Measurements from ENCODE around the gene ZAP70. TPM values are rescaled to one million over a fixed set of nuclear protein-coding genes. Genes with fewer than 3 reads are reported as not detected.

The ZAP70 gene
- total RNA-seq, 2 experiments from 2014 or later, result 218 TPM

DNA sequence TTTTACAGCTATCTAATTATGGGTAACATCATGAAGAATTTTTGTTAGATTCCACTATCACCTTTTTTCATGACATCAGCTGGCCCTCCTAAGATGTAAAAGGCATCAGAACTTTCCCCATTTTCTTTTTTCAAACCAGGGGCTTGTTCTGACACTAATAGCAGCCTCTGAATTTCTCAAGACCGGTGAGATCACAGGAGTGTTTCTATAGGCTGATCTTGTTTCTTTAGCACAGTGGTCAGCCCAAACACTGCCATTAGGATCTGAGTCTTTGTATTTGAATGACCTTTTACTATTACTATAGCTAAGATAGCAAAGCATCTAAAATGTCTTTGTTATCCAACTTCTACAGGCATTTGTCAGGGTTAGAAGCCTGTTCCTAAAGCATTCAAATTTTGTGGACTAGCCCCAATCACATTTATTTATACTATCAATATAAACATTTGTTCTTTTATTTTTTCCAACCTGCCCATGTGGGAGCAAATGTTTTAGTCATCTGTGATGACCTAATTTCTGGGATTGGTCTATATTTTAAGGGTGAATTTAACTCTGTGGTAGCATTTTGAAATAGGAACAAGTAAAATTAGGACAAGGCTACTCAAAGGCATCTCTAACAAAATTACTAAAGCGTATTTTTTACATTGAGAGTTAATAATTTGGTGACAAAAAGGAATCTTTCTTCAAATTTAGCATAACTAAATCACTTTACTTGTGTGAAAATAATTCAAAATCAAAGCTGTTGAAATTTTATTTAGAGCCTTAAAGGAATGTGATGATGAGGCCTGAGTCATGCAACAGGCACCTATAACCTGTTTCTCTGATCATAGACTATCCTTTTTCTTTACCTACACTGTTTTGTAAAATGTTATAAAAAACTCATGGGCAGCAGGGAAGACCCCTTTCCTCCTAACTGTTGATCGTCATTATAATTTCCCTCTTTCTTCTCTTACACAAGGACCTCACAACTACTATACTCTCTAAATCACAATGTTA, 39.3 kb downstream of the ZAP70 start:
- ChIA-PET CTCF (interaction anchor here (1.1 to 5.0 kb wide), 8 partner anchors 9 to 162 kb away, joined by 3 to 37 read pairs (median 5); no protein-coding TSS in a partner anchor), POLR2A (interaction anchor here (0.9 to 1.0 kb wide), 2 partner anchors 9 to 13 kb away, joined by 3 read pairs; no protein-coding TSS in a partner anchor)
- Mint-ChIP-seq H3K4me1 (ENCODE audit: low read depth) (peaks cover 10% of the 10 kb centered on the region), H3K36me3 (ENCODE audit: low read depth) (peaks cover 7% of the 10 kb centered on the region), H3K27me3 (no peaks in the 10 kb centered on the region), H3K9me3 (no peaks in the 10 kb centered on the region), H3K27ac (no peak overlapping the region), H3K4me3 (no peak overlapping the region)
- DNase-seq (no peak), ATAC-seq (no peak)
- TF ChIP-seq, protein P1, sequence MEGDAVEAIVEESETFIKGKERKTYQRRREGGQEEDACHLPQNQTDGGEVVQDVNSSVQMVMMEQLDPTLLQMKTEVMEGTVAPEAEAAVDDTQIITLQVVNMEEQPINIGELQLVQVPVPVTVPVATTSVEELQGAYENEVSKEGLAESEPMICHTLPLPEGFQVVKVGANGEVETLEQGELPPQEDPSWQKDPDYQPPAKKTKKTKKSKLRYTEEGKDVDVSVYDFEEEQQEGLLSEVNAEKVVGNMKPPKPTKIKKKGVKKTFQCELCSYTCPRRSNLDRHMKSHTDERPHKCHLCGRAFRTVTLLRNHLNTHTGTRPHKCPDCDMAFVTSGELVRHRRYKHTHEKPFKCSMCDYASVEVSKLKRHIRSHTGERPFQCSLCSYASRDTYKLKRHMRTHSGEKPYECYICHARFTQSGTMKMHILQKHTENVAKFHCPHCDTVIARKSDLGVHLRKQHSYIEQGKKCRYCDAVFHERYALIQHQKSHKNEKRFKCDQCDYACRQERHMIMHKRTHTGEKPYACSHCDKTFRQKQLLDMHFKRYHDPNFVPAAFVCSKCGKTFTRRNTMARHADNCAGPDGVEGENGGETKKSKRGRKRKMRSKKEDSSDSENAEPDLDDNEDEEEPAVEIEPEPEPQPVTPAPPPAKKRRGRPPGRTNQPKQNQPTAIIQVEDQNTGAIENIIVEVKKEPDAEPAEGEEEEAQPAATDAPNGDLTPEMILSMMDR (IDR thresholded peaks at IDR 0.05), result no peak
- intact Hi-C loops (cut with micrococcal nuclease), result no loop called here

DNA sequence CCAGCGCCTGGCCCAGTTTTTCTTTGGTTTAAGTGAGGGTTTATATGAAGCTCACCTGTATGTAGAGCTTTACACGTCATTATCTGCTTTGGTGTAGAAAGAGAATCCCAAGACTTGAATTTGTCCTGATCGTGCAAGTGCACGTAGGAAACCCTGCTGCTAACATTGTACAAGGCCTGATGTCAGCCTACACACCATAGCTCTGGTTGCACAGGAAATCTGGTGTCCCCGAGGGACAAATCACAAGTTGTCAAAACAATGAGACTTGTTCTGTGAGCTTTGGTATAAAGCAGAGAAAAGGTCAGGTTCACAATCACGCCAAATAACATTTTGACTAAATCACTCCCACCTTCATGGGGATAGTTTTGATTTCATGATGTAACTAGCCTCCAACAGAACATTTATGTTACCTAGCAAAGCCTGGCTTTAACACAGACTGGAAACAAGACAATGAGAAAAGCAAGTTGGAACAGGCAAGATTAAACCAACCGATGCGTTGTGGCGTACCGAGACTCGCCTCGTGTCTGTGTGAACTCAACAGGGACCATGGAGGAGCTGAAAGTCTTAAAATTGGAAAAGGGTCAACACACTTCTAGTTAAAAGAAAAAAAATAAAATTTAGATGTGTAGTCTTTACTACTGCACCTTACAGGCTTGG, 41.4 kb downstream of the ZAP70 start:
- no peak overlapping the region for H3K27ac Mint-ChIP-seq
- CTCF ChIA-PET, result interaction anchor here (1.0 kb wide), 1 partner anchor 14 kb away, joined by 4 read pairs; no protein-coding TSS in a partner anchor
- POLR2A ChIA-PET, result interaction anchor here (1.0 to 1.2 kb wide), 2 partner anchors 14 to 19 kb away, joined by 3 read pairs; no protein-coding TSS in a partner anchor

DNA sequence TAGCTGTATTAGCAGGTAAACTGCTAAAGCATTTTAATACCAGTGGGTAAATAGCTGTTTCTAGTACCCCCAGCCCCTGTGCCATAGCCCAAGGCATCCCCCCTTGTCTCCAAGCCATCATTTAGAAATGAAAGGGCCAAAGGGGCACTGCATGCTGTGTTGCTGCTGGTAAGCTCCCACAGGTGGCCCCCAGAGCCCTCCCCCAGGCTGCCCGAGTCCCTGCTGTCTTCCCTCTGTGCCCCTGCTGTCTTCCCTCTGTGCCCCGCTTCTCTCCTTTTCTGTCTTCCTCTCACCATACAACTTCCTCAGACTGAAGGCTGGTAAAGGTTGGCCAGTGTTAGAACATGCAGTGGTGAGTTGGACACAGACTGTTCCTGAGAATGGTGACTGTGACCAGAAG, 42.1 kb downstream of the ZAP70 start:
- Mint-ChIP-seq H3K36me3 (ENCODE audit: low read depth) (peaks cover 16% of the 10 kb centered on the region), H3K9me3 (no peaks in the 10 kb centered on the region), H3K4me3 (no peak overlapping the region), H3K27ac (no peak overlapping the region), H3K27me3 (no peaks in the 10 kb centered on the region), H3K4me1 (ENCODE audit: low read depth) (peaks cover 13% of the 10 kb centered on the region)
- no peak for DNase-seq
- ChIA-PET POLR2A (interaction anchor here (1.0 to 1.2 kb wide), 2 partner anchors 15 to 18 kb away, joined by 3 read pairs; no protein-coding TSS in a partner anchor), CTCF (interaction anchor here (1.0 to 1.1 kb wide), 2 partner anchors 15 to 57 kb away, joined by 3 to 4 read pairs; no protein-coding TSS in a partner anchor)
- intact Hi-C loops (cut with micrococcal nuclease), result no loop called here
- no peak for ATAC-seq
- TF ChIP-seq, protein P1 (IDR thresholded peaks at IDR 0.05), result no peak

More for the DNA sequence above, 41.4 kb downstream of the ZAP70 start:
- no peak for ATAC-seq
- Mint-ChIP-seq H3K4me3 (no peak overlapping the region), H3K9me3 (no peaks in the 10 kb centered on the region), H3K36me3 (ENCODE audit: low read depth) (peaks cover 12% of the 10 kb centered on the region), H3K27me3 (no peaks in the 10 kb centered on the region), H3K4me1 (ENCODE audit: low read depth) (peaks cover 7% of the 10 kb centered on the region)
- TF ChIP-seq, protein P1 (IDR thresholded peaks at IDR 0.05), result no peak
- DNase-seq, result no peak
- intact Hi-C loops (cut with micrococcal nuclease), result no loop called here

DNA sequence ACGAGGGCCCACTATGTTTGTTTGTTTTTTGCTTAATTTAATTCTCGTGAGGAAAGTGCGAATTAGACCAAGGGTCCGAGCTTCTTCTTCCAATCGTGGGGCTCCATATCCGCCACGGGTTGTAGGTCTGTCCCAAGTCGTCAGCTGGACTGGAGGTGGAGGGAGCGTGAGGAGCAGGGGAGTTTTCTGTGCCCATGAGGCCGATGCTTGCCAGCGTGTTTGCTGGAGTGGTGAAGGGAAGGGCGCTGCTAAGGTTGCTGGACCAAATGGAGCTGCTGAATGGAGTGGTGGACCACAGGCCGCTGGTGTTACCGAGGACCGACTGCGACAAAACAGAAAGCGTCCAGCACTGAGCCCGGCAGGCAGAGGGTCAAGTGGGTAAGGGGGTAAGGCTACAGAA, 43.7 kb downstream of the ZAP70 start:
- DNase-seq (no peak), ATAC-seq (no peak)
- Mint-ChIP-seq H3K27me3 (no peaks in the 10 kb centered on the region), H3K4me3 (no peak overlapping the region), H3K27ac (no peak overlapping the region), H3K9me3 (no peaks in the 10 kb centered on the region), H3K4me1 (ENCODE audit: low read depth) (peaks cover 25% of the 10 kb centered on the region), H3K36me3 (ENCODE audit: low read depth) (peaks cover 22% of the 10 kb centered on the region)
- TF ChIP-seq, protein P1 (IDR thresholded peaks at IDR 0.05), result no peak
- POLR2A ChIA-PET, result no interaction called here
- CTCF ChIA-PET, result interaction anchor here (1.5 to 1.9 kb wide), 2 partner anchors 9 to 19 kb away, joined by 3 to 7 read pairs; no protein-coding TSS in a partner anchor
- intact Hi-C loops (cut with micrococcal nuclease), result no loop called here

Measured in activated CD8-positive, alpha-beta T cell treated with anti-CD3 and anti-CD28 coated beads for 36 hours (primary cell).